ENCODE data around the gene SSC4D.
"Not testable (repeated sequence)": the region's sequence is repeated elsewhere in the genome, so short reads cannot be mapped to it uniquely, and the experiment has no call there.

SSC4D gene

GRCh38 chr7:76409537-76409936 is at the start of gene SSC4D:
TSS of gene SSC4D (minus strand) at chr7:76409697. CDS start at chr7:76404439, 5,258 bp downstream.
- DNase-seq (ENCODE audit: low read depth, low spot score) = no peak

- DNase-seq (ENCODE audit: low read depth, low spot score) = not testable (repeated sequence)
Observed at GRCh38 chr7:76458504-76458903, 49.0 kb upstream of the SSC4D start.

GRCh38 chr7:76457017-76457416 is 47.5 kb upstream of the SSC4D start:
- DNase-seq (ENCODE audit: low read depth, low spot score) = not testable (repeated sequence)

GRCh38 chr7:76445577-76446008 is 36.1 kb upstream of the SSC4D start:
- DNase-seq (ENCODE audit: low read depth, low spot score) = not testable (repeated sequence)

GRCh38 chr7:76443846-76444245 is 34.3 kb upstream of the SSC4D start:
- not testable (repeated sequence) for DNase-seq (ENCODE audit: low read depth, low spot score)

- not testable (repeated sequence) for DNase-seq (ENCODE audit: low read depth, low spot score)
Observed at GRCh38 chr7:76442664-76443446, 33.4 kb upstream of the SSC4D start.

GRCh38 chr7:76441792-76442191 is 32.3 kb upstream of the SSC4D start:
- DNase-seq (ENCODE audit: low read depth, low spot score) = not testable (repeated sequence)

GRCh38 chr7:76440404-76440803 is 30.9 kb upstream of the SSC4D start:
- not testable (repeated sequence) for DNase-seq (ENCODE audit: low read depth, low spot score)

- not testable (repeated sequence) for DNase-seq (ENCODE audit: low read depth, low spot score)
Observed at GRCh38 chr7:76439120-76439888, 29.8 kb upstream of the SSC4D start.

- peak; percentile 23 for DNase-seq (ENCODE audit: low read depth, low spot score)
Observed at GRCh38 chr7:76437873-76438272, 28.4 kb upstream of the SSC4D start.

GRCh38 chr7:76430836-76431235 is 21.3 kb upstream of the SSC4D start:
- no peak for DNase-seq (ENCODE audit: low read depth, low spot score)

GRCh38 chr7:76430211-76430610 is 20.7 kb upstream of the SSC4D start:
- no peak for DNase-seq (ENCODE audit: low read depth, low spot score)

GRCh38 chr7:76428868-76429805 is 19.6 kb upstream of the SSC4D start:
- DNase-seq (ENCODE audit: low read depth, low spot score) = no peak

GRCh38 chr7:76428149-76428823 is 18.8 kb upstream of the SSC4D start:
- no peak for DNase-seq (ENCODE audit: low read depth, low spot score)

GRCh38 chr7:76427635-76428034 is 18.1 kb upstream of the SSC4D start:
- no peak for DNase-seq (ENCODE audit: low read depth, low spot score)

- DNase-seq (ENCODE audit: low read depth, low spot score) = no peak
Observed at GRCh38 chr7:76426246-76426645, 16.7 kb upstream of the SSC4D start.

GRCh38 chr7:76425558-76425957 is 16.1 kb upstream of the SSC4D start:
- DNase-seq (ENCODE audit: low read depth, low spot score) = not testable (repeated sequence)

GRCh38 chr7:76425156-76425555 is 15.7 kb upstream of the SSC4D start:
- no peak for DNase-seq (ENCODE audit: low read depth, low spot score)

- no peak for DNase-seq (ENCODE audit: low read depth, low spot score)
Observed at GRCh38 chr7:76424413-76425111, 15.1 kb upstream of the SSC4D start, which contains the start of gene ZP3. TSS of gene ZP3 (plus strand) at chr7:76424950. CDS start at chr7:76424965, 15 bp downstream.

Data from activated CD4-positive, CD25-positive, alpha-beta regulatory T cell treated with anti-CD3 and anti-CD28 coated beads, Interleukin-2, amount 50 U/mL, for 16 hours (primary cell).